ENCODE data around the gene SPATS2.
A peak's percentile ranks its signal among the peaks of the same experiment; 100 is the strongest.

DNA sequence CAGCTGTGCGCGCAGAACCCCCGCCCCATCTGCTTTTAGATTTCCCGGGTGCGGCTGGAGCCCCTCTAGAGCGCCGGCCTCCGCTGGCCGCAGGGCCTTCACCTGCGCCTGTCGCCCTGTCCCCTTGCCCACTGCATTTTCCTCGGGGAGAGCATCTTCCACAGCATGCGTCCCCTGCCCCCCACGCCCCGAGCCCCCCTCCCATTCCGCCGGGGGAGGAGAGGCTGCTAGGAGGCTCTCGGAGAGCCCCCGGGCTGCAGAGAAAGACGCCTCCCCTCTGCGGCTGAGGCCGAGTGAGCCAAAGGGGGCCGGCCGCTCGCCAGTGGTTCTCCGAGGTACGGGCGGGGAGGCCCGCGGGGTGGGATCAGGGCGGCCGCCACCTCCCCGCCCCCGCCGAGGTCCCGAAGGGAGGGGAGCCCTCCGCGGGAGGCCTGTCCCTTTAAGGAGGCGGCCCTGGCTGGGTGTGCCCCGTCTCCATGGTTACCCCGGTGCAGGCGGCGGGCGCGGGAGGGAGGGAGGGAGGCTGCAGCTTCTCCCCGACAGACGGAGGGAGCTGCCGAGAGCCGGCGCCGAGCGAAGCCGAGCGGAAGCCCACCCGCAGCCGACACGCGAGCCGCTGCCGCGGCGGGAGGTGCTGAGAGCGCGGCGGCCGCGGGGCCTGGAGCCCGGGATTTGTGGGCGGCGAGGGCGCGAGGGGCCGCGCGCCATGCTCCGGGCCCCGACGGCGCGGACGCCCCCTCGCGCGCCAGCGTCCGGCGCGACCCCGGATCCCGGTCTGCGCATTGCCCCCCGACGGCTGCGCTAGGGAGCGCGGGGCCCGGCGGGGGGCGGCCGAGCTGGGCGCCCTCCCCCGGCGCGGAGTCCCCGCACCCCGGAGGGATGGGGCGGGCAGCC, 171.5 kb downstream of the SPATS2 start, which contains the start of gene KCNH3:
- peak; percentile 79 for TF ChIP-seq EZH2phosphoT487 (IDR thresholded peaks at IDR 0.05)
- TF ChIP-seq, protein P1, sequence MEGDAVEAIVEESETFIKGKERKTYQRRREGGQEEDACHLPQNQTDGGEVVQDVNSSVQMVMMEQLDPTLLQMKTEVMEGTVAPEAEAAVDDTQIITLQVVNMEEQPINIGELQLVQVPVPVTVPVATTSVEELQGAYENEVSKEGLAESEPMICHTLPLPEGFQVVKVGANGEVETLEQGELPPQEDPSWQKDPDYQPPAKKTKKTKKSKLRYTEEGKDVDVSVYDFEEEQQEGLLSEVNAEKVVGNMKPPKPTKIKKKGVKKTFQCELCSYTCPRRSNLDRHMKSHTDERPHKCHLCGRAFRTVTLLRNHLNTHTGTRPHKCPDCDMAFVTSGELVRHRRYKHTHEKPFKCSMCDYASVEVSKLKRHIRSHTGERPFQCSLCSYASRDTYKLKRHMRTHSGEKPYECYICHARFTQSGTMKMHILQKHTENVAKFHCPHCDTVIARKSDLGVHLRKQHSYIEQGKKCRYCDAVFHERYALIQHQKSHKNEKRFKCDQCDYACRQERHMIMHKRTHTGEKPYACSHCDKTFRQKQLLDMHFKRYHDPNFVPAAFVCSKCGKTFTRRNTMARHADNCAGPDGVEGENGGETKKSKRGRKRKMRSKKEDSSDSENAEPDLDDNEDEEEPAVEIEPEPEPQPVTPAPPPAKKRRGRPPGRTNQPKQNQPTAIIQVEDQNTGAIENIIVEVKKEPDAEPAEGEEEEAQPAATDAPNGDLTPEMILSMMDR (IDR thresholded peaks at IDR 0.05), result no peak
